RPMI7951 (cell line): Measurements from ENCODE around the gene CLMN. TPM values are rescaled to one million over a fixed set of nuclear protein-coding genes. Genes with fewer than 3 reads are reported as not detected.

ENCODE experiments used
- DNase-seq: peaks from one replicate; pipeline ENCODE4 v3.0.0-alpha.2; 2012; ENCODE audit warnings: low read depth
- total RNA-seq: library from RNA; depleted of rRNA; stranded (reverse); fragments of >200 nt; shearing (Covaris generic); gene quantifications from 2 replicates; pipeline ENCODE4 v1.2.3, GENCODE V29; 2014; rRNA removed

Gene CLMN, protein sequence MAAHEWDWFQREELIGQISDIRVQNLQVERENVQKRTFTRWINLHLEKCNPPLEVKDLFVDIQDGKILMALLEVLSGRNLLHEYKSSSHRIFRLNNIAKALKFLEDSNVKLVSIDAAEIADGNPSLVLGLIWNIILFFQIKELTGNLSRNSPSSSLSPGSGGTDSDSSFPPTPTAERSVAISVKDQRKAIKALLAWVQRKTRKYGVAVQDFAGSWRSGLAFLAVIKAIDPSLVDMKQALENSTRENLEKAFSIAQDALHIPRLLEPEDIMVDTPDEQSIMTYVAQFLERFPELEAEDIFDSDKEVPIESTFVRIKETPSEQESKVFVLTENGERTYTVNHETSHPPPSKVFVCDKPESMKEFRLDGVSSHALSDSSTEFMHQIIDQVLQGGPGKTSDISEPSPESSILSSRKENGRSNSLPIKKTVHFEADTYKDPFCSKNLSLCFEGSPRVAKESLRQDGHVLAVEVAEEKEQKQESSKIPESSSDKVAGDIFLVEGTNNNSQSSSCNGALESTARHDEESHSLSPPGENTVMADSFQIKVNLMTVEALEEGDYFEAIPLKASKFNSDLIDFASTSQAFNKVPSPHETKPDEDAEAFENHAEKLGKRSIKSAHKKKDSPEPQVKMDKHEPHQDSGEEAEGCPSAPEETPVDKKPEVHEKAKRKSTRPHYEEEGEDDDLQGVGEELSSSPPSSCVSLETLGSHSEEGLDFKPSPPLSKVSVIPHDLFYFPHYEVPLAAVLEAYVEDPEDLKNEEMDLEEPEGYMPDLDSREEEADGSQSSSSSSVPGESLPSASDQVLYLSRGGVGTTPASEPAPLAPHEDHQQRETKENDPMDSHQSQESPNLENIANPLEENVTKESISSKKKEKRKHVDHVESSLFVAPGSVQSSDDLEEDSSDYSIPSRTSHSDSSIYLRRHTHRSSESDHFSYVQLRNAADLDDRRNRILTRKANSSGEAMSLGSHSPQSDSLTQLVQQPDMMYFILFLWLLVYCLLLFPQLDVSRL
- total RNA-seq: 0.59 and 0.72 TPM in 2 replicates

DNA sequence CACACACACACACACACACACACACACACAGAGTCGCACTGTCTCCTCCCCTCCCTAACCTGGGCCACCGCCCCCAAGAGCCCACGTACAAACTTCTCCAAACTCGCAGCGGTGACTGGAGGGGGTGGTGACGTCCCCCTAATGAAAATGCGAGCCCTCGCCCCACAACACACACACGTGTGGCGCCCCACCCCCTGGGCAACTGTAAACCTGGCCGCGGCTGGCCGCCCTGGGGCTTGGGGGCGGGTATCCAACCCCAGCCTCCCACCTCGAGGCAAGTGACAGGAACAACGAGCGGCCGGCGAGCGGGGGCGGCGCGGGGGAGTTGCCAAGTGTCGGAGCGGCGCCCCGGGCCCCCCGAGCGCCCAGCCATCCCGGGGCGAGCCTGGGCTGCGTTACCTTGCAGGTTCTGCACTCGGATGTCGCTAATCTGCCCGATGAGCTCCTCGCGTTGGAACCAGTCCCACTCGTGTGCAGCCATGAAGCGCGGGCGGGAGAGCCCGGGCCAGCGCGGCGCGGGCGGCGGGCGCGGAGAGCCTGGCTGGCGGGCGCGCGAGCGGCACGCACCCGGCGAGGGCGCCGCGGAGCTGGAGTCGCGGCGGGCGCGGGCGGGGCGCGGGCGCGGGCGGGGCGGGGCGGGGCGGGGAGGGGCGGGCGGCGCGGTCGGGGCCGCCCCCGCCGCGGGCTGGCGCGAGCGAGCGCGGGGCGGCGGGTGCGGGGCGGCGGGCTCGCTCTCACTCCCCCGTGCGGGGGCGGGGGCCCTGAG, at the start of gene CLMN:
Gene CLMN (minus strand): TSS at position 597 of the 766 bp plus-strand sequence. CDS start 116 bp downstream, at position 481.
- peak; percentile 19 for DNase-seq

DNA sequence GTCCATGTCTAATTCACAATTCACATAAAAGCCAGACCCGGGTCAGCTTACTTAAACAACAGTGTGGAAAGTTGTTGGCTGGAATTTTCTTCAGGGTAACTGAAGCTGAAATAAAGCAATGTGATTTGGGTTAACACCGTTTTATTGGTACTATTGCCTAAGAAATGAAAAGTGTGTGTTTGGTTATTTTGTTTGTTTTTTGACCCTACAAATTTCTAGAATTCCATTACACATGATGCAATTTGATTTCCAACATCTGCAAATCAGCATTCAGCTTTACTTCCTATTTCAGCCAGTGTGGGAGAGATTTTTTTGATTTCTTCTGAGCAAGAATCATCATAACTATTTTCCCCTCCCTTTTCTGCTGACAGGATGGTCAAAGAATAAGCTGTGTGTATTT, 45.7 kb upstream of the CLMN start:
- DNase-seq: no peak

DNA sequence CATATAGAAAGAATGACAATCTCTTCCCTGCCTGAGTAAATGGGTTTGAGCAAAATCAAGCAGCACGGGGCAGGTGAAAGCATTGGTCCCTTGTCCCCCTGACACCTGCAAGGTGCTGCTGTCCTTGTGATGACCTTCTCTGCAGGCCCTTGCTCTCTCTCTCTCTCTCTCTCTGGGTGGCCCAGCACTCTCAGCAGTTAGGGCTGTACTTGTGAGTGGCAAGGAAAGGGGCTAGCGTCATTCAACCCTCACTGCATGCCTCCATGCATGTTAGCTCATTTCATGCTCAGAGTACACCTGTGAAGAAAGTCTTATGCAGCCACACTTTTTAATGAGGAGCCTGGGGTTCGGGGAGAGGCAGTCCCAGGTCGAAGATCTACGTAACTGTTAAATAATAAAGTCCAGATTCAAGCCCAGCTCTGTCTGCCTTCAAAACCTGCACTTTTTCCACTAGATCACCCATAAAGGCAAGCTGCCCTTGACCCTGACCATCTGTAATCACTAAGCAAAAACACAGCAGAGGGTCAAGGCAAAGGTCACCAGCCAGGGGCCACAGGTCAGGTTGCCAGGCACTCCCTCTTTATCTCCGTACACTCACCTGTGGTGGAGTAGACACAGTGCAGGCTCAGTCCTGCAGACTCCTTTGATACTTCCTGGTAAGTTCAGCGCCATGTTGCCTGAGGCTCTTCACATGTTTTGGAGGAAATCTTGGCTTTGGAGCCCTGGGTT, 44.9 kb upstream of the CLMN start:
- DNase-seq: no peak

DNA sequence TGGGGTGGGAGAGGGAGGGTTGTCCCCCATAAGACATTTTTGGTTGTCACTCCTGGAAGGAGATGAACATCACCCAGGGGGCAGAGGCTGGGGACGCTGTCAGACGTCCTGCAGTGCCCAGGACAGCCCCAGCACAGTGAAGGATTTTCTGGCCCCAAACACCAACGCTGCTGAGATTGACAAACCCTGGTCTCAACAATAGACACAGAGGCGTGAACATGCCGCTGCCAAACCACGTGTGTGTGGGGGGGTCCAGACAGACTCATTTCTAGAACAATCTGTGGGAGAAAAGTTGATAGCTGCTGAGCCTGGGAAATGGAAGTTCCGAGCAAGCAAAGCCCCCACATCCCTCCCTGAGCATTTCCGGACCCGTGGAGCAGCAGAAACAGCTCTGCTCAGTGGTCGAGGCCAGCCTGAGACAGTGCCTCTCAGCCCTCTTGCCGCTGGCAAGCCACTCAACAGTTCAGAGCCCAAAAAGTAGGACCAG, 43.8 kb upstream of the CLMN start:
- no peak for DNase-seq

DNA sequence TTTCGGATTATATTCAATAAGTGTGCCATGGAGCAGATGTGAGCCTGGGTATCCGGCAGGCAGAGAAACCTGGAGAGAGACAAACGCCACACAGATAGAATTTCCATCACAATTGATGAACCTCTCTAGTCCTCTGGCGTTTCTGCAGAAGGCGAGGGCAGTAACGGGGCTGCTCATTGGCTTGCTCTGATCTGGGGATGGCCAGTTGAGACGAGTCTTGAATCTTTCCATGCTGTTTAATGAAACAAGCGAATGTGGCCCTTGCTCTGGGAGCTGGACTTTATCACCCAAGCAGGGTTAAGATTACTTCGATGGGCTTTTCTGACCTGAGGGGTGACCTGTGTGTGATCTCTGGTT, 42.4 kb upstream of the CLMN start:
- no peak for DNase-seq

DNA sequence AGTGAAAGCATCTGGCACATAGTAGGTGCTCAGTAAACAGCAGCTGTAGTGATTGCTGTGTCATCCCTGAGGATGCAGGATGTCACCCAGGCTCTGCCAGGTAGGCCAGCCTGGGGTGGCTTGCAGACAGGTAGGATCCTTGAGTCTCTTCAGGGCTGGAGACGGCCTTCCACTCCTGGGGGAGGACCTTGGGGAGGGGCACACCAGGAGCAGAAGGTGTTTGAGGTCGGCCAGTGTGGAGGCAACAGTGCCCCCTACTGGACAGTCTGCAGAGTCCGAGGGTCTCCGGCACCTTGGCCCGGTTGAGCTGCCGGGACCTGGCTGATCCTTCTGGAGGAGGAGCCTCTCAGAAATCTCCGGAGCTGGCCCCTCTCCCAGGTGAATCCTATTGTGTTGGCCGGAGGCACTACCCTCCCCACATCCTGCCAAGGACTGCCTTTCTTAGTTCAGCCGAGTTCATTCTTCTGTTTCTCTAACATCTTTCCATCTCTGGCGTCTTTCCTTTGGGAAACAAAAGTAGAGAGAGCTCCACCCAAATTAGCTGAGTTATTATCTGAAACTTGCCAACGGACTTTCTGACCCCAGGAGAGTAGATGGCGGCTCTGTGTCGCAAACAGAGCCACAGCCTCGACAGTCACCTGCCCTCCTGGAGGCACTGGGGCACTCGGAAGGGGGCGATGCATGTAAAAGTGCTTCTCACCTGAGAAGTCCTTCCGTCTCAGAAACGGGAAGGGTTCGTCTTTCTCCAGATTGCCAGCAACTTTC, 41.8 kb upstream of the CLMN start:
- no peak for DNase-seq

DNA sequence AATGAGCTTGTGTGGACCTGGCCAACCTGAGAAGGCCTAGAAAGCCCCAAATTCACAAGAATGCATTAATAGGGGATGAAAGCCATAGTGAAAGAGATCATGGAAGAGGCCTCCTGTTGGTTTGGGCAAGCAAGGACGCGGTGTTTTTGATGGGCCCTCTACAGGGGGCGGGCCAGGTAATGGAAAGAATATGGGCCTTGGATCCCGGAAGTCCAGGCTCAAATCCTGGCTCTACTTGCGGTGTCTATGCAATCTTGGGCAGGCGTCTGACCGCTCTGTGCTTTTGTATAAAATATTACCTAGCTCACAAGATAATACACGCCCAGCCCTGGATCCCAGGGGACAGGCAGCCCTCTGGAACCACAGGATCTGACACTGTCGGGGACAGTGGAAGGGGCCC, 41.1 kb upstream of the CLMN start:
- no peak for DNase-seq

DNA sequence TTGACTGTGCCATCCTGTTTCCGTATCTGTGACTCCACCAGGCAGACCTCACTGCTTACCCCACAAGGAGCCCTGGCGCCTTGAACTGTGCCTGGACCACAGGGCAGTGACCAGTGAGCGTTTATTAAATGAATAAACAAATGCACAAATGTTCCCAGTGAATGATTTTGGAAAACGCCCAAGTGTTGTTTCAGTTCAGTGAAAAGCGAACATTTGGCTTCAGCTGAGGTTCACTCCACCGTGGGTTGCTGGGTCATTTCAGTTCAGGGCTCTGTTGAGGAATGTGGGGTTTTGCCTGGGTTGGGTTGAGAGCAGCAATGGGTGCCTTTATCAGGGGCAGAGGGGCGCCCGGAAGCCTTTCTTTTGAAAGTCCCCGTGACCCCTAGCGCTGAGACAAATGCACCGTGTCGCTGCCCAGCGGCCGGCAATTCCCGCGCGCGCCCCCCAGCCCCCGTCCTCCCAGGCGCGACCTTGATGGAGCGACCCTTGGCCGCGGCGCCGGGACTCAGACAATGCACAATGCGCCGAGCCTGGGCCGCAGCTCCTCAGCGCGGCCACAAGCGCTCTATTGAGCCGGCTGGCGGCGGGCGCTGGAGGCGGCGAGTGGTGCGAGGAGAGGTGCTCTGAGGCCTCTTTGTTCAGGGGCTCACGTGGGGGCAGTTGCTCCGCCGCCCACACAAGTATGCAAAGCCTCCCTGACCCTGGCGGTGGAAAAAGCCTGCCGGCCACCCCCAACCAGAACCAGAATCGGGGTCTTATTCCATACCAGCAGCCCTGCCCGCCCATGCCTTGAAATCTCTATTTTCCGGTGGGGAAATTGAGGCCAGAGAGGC, 40.5 kb upstream of the CLMN start:
- peak; percentile 10 for DNase-seq

DNA sequence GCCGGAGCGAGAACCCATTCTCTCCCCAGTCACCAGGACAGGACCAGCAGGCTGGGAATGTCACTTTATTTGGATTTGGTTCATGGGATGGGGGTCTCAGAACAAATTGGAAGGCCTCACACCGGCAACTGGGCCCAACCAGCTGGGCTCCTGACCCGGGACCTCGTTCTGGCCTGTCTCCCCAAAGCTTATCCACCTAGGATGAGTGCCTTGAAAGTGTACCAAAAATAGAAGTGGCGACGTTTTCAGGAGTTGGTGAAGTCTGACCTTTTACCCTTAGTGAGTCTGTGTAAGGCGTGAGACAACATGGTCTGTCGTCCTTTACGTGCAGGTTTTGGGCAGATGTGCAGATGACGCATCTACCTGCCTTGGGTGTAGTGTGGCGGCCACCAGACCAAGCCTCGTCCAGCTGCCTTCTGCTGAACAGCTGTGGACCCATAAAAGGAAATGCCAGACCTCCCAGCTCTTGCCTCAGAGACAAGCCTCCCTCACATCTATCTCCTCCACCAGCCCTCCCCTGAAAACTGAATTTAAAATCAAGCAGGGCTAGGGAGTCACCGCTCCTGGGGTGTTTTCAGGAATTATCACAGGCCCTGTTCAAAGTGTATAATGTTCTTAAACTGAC, 36.6 kb upstream of the CLMN start:
- no peak for DNase-seq

DNA sequence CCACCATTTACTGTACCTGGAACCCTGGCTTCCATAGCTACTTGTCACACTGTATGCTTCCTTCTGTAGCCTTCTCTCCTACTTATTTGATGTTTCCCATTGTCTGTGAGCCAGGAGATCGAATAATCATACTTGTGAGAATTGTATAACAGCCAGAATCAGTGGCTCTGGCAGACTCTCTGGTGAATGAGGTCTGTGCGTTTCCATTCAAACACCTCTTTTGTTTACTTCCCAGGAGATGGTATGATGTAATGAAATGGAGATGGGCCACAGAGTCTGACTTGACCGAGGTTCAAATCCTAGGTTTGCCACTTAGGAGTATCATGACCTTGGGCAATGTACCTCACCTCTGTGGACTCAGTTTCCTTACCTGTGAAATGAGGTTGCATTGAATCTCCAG, 35.7 kb upstream of the CLMN start:
- DNase-seq: no peak

DNA sequence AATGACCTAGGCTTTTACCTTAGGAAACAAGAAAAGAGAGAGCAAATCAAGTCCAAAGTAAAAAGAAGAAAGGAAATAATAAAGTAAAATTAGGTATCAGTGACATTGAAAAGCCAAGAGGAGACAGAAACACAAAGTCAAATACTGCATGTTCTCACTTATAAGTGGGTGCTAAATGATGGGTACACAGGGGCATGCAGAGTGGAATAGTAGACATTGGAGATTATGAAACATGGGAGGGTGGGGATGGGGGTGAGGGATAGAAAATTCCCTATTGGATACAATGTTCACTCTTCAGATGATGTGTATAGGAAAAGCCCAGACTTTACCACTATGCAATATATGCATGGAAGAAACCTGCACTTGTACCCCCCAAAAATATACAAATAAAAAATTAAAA, 35.1 kb upstream of the CLMN start:
- no peak for DNase-seq

DNA sequence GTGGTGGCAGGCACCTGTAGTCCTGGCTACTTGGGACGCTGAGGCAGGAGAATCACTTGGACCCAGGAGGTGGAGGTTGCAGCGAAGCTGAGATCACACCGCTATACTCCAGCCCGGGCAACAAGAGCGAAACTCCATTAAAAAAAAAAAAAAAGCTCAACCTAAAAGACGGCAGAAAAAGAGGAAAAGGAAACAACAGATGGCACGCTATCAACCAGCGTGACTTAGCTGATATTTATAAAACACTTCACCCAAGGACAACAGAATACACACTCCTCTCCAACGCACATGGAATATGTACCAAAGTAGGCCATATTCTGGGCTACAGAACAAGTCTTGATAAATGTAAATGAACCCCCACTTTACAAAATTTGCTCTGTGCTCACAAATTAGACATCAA, 34.0 kb upstream of the CLMN start:
- no peak for DNase-seq

DNA sequence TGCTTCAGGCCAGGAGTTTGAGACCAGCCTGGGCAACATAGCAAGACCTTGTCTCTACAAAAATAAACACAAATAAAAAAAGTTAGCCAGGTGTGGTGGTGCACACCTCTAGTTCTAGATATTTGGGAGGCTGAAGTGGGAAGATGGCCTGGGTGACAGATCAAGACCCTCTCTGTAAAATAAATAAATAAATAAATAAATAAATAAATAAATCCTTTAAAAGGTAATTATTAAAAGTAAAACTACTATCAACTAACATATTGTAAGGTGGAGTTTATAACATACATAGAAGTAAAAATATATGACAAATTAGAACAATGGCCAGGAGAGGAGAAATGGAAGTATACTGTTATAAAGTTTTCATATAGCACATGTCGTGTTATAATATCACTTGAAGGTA, 33.3 kb upstream of the CLMN start:
- DNase-seq: no peak

DNA sequence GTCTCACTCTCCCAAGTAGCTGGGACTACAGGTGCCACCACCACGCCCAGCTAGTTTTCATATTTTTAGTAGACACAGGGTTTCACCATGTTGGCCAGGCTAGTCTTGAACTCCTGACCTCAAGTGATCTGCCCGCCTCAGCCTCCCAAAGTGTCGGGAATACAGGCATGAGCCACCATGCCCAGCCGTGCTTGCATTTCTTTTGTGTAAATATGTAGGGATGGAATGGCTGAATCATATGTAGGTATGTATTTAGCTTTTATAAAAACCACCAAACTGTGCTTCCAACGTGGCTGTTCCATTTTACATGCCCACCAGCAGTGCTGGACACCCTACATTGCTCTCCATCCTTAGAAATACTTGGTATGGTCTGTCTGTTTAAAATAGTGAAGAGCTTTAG, 32.8 kb upstream of the CLMN start:
- no peak for DNase-seq

DNA sequence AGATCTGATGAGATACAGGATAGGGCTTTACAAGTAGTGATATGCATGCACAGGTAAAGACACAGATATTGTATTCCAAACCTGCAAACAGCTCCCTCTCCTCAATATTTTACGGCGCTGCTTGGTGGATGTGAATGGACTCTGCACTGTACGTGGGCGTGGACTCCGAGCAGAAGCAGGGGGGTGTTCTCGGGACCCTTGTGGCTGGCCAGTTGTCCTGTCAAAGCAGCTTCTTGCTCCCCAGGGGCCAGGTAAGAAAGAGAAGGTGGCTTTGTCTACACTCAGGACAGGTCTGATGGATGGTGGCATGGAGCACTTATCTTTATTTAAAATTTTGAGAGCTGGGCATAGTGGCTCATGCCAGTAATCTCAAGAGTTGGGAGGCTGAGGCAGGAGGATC, 29.5 kb upstream of the CLMN start:
- DNase-seq: no peak

DNA sequence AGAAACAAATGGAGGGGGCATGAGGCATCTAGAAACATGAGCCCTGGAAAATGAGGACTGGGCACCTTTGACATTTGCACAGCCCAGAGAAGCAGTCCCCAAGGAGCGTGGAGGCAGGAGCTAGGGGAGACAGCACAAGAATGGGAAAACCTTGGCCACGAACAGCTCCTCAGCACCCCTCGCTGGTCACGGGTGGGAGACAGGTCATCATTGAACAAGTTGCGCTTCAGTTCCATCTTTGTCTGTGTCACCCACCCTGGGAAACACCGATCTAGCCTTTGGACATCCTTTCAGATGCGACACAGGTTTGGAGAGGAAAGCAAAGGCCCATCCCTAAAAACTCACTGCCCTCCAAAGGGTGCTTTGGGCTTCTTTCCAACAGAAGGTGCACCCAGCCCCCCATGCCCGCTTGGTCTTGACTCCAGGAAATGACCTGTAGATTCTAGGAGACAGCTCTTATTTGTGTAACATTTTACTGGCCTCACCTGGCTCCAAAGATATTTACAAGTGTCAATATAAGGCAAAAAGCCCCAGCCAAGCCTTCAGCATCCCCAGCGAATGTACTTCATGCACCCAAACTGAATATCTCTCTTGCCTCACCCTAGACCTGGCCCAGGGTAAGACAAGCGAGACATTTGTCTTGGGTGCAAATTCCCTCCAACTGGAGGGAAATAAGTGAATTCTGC, 28.8 kb upstream of the CLMN start:
- no peak for DNase-seq

DNA sequence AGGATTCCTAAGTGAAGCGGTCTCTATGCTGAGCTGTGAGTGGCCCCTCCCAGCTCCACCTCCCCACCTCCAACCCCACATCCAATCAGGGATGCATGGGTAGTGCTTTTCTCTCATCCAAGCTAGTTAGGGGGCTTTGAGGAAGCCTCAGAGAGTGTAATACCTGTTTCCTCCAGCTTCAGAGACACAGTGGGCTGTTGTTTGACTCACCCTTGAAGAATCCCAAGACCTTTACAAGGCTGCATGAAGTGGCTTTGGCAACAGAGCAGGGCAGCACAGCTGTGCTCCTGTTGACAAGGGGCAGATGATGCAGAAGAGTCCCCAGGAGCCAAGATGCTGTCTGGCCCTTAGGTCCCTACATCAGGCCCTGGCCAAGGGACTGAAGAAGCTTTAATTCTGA, 27.1 kb upstream of the CLMN start:
- peak; percentile 2 for DNase-seq

DNA sequence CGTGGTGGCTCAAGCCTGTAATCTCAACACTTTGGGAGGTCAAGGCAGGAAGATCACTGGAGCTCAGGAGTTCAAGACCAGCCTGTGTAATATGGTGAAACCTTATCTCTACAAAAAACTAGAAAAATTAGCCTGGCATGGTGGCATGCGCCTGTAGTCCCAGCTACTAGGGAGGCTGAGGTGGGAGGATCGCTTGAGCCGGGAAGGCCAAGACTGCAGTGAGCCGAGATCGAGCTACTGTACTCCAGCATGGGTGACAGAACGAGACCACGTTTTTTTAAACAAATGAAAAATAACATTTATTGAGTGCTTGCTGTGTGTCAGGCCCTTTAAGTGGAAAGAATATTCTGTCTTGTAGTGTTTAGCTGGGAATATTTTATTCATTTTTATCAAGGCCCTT, 26.6 kb upstream of the CLMN start:
- no peak for DNase-seq
